Neural cell (in vitro differentiated cells): ENCODE results near the gene ZNF555. TPM values are rescaled to one million over a fixed set of nuclear protein-coding genes. Genes with fewer than 3 reads are reported as not detected.

Experiments
- H2AFZ ChIP-seq: fragments of 200-600, 300-800 bp; sonication (generic), shearing (Covaris generic); 2 replicates; pipeline ENCODE4 v1.6.0; 2014; ENCODE audit warnings: low read depth, mild to moderate bottlenecking, antibody characterized with exemption, low read length, moderate library complexity
- H3F3A ChIP-seq: fragments of 200-600 bp; shearing (Covaris generic); 2 replicates; pipeline ENCODE4 v1.6.1; 2016; ENCODE audit warnings: mild to moderate bottlenecking, moderate library complexity, mixed read lengths, antibody characterized with exemption, low read length; ENCODE audit not compliant: insufficient read depth, poor library complexity, severe bottlenecking
- H3K27ac ChIP-seq: fragments of 200-600, 300-800 bp; sonication (generic), shearing (Covaris generic); 2 replicates; pipeline ENCODE4 v1.5.1; 2014; ENCODE audit warnings: mild to moderate bottlenecking, low read length, moderate library complexity
- H3K27me3 ChIP-seq: fragments of 300-800, 200-600 bp; sonication (generic), shearing (Covaris generic); 2 replicates; pipeline ENCODE4 v1.6.0; 2014; ENCODE audit warnings: mild to moderate bottlenecking, low read depth, low read length, moderate library complexity; ENCODE audit not compliant: insufficient read depth
- H3K36me3 ChIP-seq: fragments of 300-800, 200-600 bp; sonication (generic), shearing (Covaris generic); 2 replicates; pipeline ENCODE4 v1.5.1; 2014; ENCODE audit warnings: mild to moderate bottlenecking, antibody characterized with exemption, low read length, moderate library complexity; ENCODE audit not compliant: insufficient read depth
- H3K4me2 ChIP-seq: fragments of 300-800, 200-600 bp; sonication (generic), shearing (Covaris generic); 2 replicates; pipeline ENCODE4 v1.6.0; 2014; ENCODE audit warnings: mild to moderate bottlenecking, low read length
- H3K4me3 ChIP-seq: fragments of 300-800, 200-600 bp; sonication (generic), shearing (Covaris generic); 2 replicates; pipeline ENCODE4 v1.5.1; 2014; ENCODE audit warnings: mild to moderate bottlenecking, low read length, moderate library complexity
- H3K79me2 ChIP-seq: fragments of 200-600 bp; shearing (Covaris generic); replicated peaks from 2 replicates; pipeline ENCODE4 v1.6.0; 2014; ENCODE audit warnings: mild to moderate bottlenecking, low read length, moderate library complexity; ENCODE audit not compliant: insufficient read depth
- H3K9ac ChIP-seq: fragments of 300-800, 200-600 bp; sonication (generic), shearing (Covaris generic); 2 replicates; pipeline ENCODE4 v1.6.1; 2016; ENCODE audit warnings: mild to moderate bottlenecking, low read length, mixed read lengths
- H3K9me2 ChIP-seq: fragments of 200-600 bp; shearing (Covaris generic); 2 replicates; pipeline ENCODE4 v1.6.1; 2016; ENCODE audit warnings: mild to moderate bottlenecking, low read length, mixed read lengths; ENCODE audit not compliant: insufficient read depth
- H3K9me3 ChIP-seq: fragments of 200-600, 300-800 bp; sonication (generic), shearing (Covaris generic); 2 replicates; pipeline ENCODE4 v1.6.1; 2016; ENCODE audit warnings: mild to moderate bottlenecking, mixed run types, low read length, moderate library complexity, mixed read lengths
- H4K20me1 ChIP-seq: fragments of 200-600 bp; shearing (Covaris generic); 2 replicates; pipeline ENCODE4 v1.6.1; 2016; ENCODE audit warnings: mild to moderate bottlenecking, mixed run types; ENCODE audit not compliant: insufficient read depth
- CTCF ChIP-seq: fragments of 450-650 bp; IDR thresholded peaks from 2 replicates; pipeline ENCODE4 v1.5.1; 2014; ENCODE audit warnings: antibody characterized with exemption, mild to moderate bottlenecking, moderate library complexity; ENCODE audit not compliant: poor library complexity, severe bottlenecking
- EP300 ChIP-seq: fragments of 450-650 bp; conservative IDR thresholded peaks from 2 replicates; pipeline ENCODE4 v1.6.1; 2014; ENCODE audit warnings: antibody characterized with exemption, mild to moderate bottlenecking, moderate library complexity; ENCODE audit not compliant: poor library complexity, severe bottlenecking
- EZH2 ChIP-seq: fragments of 200-600, 300-800 bp; shearing (Covaris generic), sonication (generic); IDR thresholded peaks from 2 replicates; pipeline ENCODE4 v1.6.1; 2014; ENCODE audit warnings: antibody characterized with exemption, low read length, borderline replicate concordance, mild to moderate bottlenecking; ENCODE audit not compliant: insufficient read depth, poor library complexity, severe bottlenecking
- MXI1 ChIP-seq: fragments of 450-650 bp; conservative IDR thresholded peaks from 2 replicates; pipeline ENCODE4 v1.6.1; 2014; ENCODE audit warnings: antibody characterized with exemption, mild to moderate bottlenecking; ENCODE audit not compliant: poor library complexity, severe bottlenecking
- POLR2AphosphoS5 ChIP-seq: IDR thresholded peaks from 2 replicates; pipeline ENCODE4 v1.6.1; 2012
- RAD21 ChIP-seq: fragments of 450-650 bp; conservative IDR thresholded peaks from 2 replicates; pipeline ENCODE4 v1.6.1; 2014; ENCODE audit warnings: antibody characterized with exemption, mild to moderate bottlenecking, moderate library complexity
- REST ChIP-seq: IDR thresholded peaks from 2 replicates; pipeline ENCODE4 v1.6.1; 2012; ENCODE audit warnings: borderline replicate concordance
- SMC3 ChIP-seq: fragments of 450-650 bp; conservative IDR thresholded peaks from 2 replicates; pipeline ENCODE4 v1.6.1; 2014; ENCODE audit warnings: antibody characterized with exemption, mild to moderate bottlenecking, moderate library complexity; ENCODE audit not compliant: poor library complexity
- TAF1 ChIP-seq: IDR thresholded peaks from 2 replicates; pipeline ENCODE4 v1.6.1; 2012; ENCODE audit warnings: low read depth
- polyA plus RNA-seq: library from polyadenylated mRNA; depleted of rRNA; stranded (reverse); fragments of >200 nt; gene quantifications from 2 replicates; pipeline ENCODE4 v1.2.3, GENCODE V29; 2014

Gene ZNF555
- polyA plus RNA-seq, 1 donor from 2014 or later: 6.5 TPM

GRCh38 chr19:2800506-2800905, 40.8 kb upstream of the ZNF555 start:
- Histone ChIP-seq H3K9me3 (no peaks in the 10 kb centered on the region), H3K27me3 (no peaks in the 10 kb centered on the region), H3K9me2 (no peaks in the 10 kb centered on the region), H3K9ac (no peak overlapping the region), H3K79me2 (no peaks in the 10 kb centered on the region), H2AFZ (no peak overlapping the region), H4K20me1 (no peaks in the 10 kb centered on the region), H3F3A (no peaks in the 10 kb centered on the region), H3K4me2 (no peak overlapping the region), H3K27ac (no peak overlapping the region), H3K4me3 (no peak overlapping the region), H3K36me3 (no peaks in the 10 kb centered on the region)
- TF ChIP-seq RAD21 (no peak), POLR2AphosphoS5 (no peak), REST (no peak), EZH2 (no peak), CTCF (no peak), EP300 (no peak), TAF1 (no peak), SMC3 (no peak), MXI1 (no peak)

GRCh38 chr19:2802826-2803225, 38.4 kb upstream of the ZNF555 start:
- TF ChIP-seq RAD21 (no peak), CTCF (no peak), POLR2AphosphoS5 (no peak), TAF1 (no peak), MXI1 (no peak), EP300 (no peak), REST (no peak), SMC3 (no peak), EZH2 (no peak)
- H3K36me3 ChIP-seq: no peaks in the 10 kb centered on the region
- no peaks in the 10 kb centered on the region for H3K9me3 ChIP-seq
- H2AFZ ChIP-seq: no peak overlapping the region
- no peak overlapping the region for H3K9ac ChIP-seq
- H4K20me1 ChIP-seq: no peaks in the 10 kb centered on the region
- H3K4me3 ChIP-seq: no peak overlapping the region
- H3F3A ChIP-seq: no peaks in the 10 kb centered on the region
- H3K4me2 ChIP-seq: no peak overlapping the region
- no peaks in the 10 kb centered on the region for H3K27me3 ChIP-seq
- no peak overlapping the region for H3K27ac ChIP-seq
- H3K9me2 ChIP-seq: no peaks in the 10 kb centered on the region
- no peaks in the 10 kb centered on the region for H3K79me2 ChIP-seq
